Measurements from ENCODE around the gene GABRG2.
"Not testable (repeated sequence)": the region's sequence is repeated elsewhere in the genome, so short reads cannot be mapped to it uniquely, and the experiment has no call there.

DNA sequence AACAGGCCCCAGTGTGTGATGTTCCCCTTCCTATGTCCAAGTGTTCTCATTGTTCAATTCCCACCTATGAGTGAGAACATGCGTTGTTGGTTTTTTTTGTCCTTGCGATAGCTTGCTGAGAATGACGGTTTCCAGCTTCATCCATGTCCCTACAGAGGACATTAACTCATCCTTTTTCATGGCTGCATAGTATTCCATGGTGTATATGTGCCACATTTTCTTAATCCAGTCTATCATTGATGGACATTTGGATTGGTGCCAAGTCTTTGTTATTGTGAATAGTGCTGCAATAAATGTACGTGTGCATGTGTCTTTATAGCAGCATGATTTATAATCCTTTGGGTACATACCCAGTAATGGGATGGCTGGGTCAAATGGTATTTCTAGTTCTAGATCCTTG, 12.5 kb upstream of the GABRG2 start:
- TF ChIP-seq, protein P1, sequence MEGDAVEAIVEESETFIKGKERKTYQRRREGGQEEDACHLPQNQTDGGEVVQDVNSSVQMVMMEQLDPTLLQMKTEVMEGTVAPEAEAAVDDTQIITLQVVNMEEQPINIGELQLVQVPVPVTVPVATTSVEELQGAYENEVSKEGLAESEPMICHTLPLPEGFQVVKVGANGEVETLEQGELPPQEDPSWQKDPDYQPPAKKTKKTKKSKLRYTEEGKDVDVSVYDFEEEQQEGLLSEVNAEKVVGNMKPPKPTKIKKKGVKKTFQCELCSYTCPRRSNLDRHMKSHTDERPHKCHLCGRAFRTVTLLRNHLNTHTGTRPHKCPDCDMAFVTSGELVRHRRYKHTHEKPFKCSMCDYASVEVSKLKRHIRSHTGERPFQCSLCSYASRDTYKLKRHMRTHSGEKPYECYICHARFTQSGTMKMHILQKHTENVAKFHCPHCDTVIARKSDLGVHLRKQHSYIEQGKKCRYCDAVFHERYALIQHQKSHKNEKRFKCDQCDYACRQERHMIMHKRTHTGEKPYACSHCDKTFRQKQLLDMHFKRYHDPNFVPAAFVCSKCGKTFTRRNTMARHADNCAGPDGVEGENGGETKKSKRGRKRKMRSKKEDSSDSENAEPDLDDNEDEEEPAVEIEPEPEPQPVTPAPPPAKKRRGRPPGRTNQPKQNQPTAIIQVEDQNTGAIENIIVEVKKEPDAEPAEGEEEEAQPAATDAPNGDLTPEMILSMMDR (conservative IDR thresholded peaks at IDR 0.05 in 1 of 2, IDR thresholded peaks at IDR 0.05 in 1 of 2; ENCODE audit: extremely low read depth in 1 of 2, insufficient read depth in 1 of 2, low read depth in 1 of 2, low read length in 2 of 2), result not testable (repeated sequence)
- not testable (repeated sequence) for TF ChIP-seq EZH2 (IDR thresholded peaks at IDR 0.05; ENCODE audit: borderline replicate concordance, low read length)

Data from mammary epithelial cell (primary cell).